ENCODE measurements around the gene NPHP4. TPM values are rescaled to one million over a fixed set of nuclear protein-coding genes. Genes with fewer than 3 reads are reported as not detected.
A peak's percentile ranks its signal among the peaks of the same experiment; 100 is the strongest.

Gene NPHP4
- polyA plus RNA-seq, 2 of the 4 experiments (the other 2 are of a cell fraction), result 2.9 to 5.1 TPM

- DNase-seq (ENCODE audit: low read depth in 1 of 2, low spot score in 1 of 2) (no peak), ATAC-seq (no peak), FAIRE-seq (no peak)
- Histone ChIP-seq H3K4me1 (no peaks in the 10 kb centered on the region), H3K4me2 (no peak overlapping the region), H3K27ac (no peak overlapping the region), H3K9me3 (no peaks in the 10 kb centered on the region), H3K4me3 (no peak overlapping the region)
- CTCF ChIA-PET, result no interaction called here
- no peak for TF ChIP-seq CBX8 (IDR thresholded peaks at IDR 0.05)
- no peak for TF ChIP-seq MYC (IDR thresholded peaks at IDR 0.05; ENCODE audit: borderline replicate concordance, low read length)
- no peak for TF ChIP-seq NPAS2 (CRISPR knock-in tag; IDR thresholded peaks at IDR 0.05; ENCODE audit: borderline replicate concordance)
- TF ChIP-seq ZNF302 (CRISPR knock-in tag; IDR thresholded peaks at IDR 0.05), result no peak
- no peak for TF ChIP-seq CHD4 (IDR thresholded peaks at IDR 0.05; ENCODE audit: borderline replicate concordance)
- TF ChIP-seq HOXB5 (CRISPR knock-in tag; IDR thresholded peaks at IDR 0.05), result no peak
- TF ChIP-seq, protein P1, sequence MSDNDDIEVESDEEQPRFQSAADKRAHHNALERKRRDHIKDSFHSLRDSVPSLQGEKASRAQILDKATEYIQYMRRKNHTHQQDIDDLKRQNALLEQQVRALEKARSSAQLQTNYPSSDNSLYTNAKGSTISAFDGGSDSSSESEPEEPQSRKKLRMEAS (IDR thresholded peaks at IDR 0.05), result no peak
- no peak for TF ChIP-seq RARB (CRISPR knock-in tag; IDR thresholded peaks at IDR 0.05)
- no peak for TF ChIP-seq KDM1A (IDR thresholded peaks at IDR 0.05; ENCODE audit: low read depth)
- TF ChIP-seq PHF8 (IDR thresholded peaks at IDR 0.05; ENCODE audit: borderline replicate concordance, low read depth), result no peak
- TF ChIP-seq ESRRA (IDR thresholded peaks at IDR 0.05; ENCODE audit: borderline replicate concordance, low read length), result no peak
- TF ChIP-seq, protein P2, sequence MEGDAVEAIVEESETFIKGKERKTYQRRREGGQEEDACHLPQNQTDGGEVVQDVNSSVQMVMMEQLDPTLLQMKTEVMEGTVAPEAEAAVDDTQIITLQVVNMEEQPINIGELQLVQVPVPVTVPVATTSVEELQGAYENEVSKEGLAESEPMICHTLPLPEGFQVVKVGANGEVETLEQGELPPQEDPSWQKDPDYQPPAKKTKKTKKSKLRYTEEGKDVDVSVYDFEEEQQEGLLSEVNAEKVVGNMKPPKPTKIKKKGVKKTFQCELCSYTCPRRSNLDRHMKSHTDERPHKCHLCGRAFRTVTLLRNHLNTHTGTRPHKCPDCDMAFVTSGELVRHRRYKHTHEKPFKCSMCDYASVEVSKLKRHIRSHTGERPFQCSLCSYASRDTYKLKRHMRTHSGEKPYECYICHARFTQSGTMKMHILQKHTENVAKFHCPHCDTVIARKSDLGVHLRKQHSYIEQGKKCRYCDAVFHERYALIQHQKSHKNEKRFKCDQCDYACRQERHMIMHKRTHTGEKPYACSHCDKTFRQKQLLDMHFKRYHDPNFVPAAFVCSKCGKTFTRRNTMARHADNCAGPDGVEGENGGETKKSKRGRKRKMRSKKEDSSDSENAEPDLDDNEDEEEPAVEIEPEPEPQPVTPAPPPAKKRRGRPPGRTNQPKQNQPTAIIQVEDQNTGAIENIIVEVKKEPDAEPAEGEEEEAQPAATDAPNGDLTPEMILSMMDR (IDR thresholded peaks at IDR 0.05), result no peak
- TF ChIP-seq, protein P3, sequence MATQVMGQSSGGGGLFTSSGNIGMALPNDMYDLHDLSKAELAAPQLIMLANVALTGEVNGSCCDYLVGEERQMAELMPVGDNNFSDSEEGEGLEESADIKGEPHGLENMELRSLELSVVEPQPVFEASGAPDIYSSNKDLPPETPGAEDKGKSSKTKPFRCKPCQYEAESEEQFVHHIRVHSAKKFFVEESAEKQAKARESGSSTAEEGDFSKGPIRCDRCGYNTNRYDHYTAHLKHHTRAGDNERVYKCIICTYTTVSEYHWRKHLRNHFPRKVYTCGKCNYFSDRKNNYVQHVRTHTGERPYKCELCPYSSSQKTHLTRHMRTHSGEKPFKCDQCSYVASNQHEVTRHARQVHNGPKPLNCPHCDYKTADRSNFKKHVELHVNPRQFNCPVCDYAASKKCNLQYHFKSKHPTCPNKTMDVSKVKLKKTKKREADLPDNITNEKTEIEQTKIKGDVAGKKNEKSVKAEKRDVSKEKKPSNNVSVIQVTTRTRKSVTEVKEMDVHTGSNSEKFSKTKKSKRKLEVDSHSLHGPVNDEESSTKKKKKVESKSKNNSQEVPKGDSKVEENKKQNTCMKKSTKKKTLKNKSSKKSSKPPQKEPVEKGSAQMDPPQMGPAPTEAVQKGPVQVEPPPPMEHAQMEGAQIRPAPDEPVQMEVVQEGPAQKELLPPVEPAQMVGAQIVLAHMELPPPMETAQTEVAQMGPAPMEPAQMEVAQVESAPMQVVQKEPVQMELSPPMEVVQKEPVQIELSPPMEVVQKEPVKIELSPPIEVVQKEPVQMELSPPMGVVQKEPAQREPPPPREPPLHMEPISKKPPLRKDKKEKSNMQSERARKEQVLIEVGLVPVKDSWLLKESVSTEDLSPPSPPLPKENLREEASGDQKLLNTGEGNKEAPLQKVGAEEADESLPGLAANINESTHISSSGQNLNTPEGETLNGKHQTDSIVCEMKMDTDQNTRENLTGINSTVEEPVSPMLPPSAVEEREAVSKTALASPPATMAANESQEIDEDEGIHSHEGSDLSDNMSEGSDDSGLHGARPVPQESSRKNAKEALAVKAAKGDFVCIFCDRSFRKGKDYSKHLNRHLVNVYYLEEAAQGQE (IDR thresholded peaks at IDR 0.05), result no peak
- no peak for TF ChIP-seq HOXB13 (CRISPR knock-in tag; IDR thresholded peaks at IDR 0.05; ENCODE audit: low read depth)
- POLR2A ChIA-PET, result no interaction called here
- WGBS (ENCODE audit: missing lambda C conversion rate), result 61% methylated on average over 3 of the region's 3 CpGs
Measured at GRCh38 chr1:5829414-5829813, 162.8 kb downstream of the NPHP4 start.

DNA sequence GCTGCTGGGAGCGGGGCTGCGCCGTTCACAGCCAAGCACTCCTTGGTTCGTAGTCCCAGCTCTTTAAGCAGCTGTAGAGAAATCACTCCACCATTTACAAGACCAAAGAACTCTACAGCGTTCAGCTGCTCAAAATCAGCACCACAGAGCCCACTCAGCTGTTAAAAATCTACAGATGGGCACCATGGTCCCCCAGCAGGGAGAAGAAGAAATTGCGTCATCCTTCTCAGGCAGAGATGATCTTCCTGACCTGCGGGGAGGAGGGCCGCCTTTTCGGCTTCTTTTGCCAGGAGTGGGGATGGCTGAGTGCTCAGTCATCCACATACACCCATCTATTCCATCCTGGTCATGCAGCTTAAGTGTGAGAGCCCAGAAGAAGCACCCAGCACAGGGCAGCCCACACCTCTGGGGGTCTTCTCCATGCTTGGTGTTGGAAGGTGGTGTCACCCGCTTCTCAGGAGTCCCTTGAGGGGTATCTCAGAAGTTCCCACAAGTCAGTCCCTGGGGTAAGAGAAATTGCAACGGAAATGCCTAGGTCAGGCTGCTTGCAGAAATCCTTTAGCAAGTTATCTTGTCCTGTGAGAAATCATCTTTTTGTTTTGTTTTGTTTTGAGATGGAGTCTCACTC lies 163.8 kb downstream of the NPHP4 start:
- FAIRE-seq, result no peak
- Histone ChIP-seq H3K4me3 (no peak overlapping the region), H3K4me1 (no peaks in the 10 kb centered on the region), H3K9me3 (no peaks in the 10 kb centered on the region), H3K27ac (no peak overlapping the region), H3K4me2 (no peak overlapping the region)
- ChIA-PET POLR2A (no interaction called here), CTCF (no interaction called here)
- 39% methylated on average over 11 of the region's 11 CpGs for WGBS (ENCODE audit: missing lambda C conversion rate)
- DNase-seq (ENCODE audit: low read depth in 1 of 2, low spot score in 1 of 2), result no peak
- ATAC-seq, result peak in 1 of 2 experiments; percentile 34; a peak in 1 of 6 replicates
- TF ChIP-seq CEBPB (IDR thresholded peaks at IDR 0.05) (0 out of 4 replicates have a peak, but pooled peaks of 1 of the 2 experiments have one; percentile 11), FOSB (CRISPR knock-in tag; IDR thresholded peaks at IDR 0.05) (no peak)

- CTCF ChIA-PET, result no interaction called here
- no peak for TF ChIP-seq MAZ (IDR thresholded peaks at IDR 0.05; ENCODE audit: borderline replicate concordance, low read depth, low read length)
- TF ChIP-seq BCL3 (IDR thresholded peaks at IDR 0.05), result no peak
- no peak for TF ChIP-seq NPAS2 (CRISPR knock-in tag; IDR thresholded peaks at IDR 0.05; ENCODE audit: borderline replicate concordance)
- TF ChIP-seq RFX5 (IDR thresholded peaks at IDR 0.05), result no peak
- TF ChIP-seq EHMT2 (IDR thresholded peaks at IDR 0.05; ENCODE audit: low read depth), result no peak
- TF ChIP-seq KDM5A (IDR thresholded peaks at IDR 0.05), result no peak
- no peak for TF ChIP-seq EP300 (IDR thresholded peaks at IDR 0.05)
- no peak for TF ChIP-seq RNF2 (IDR thresholded peaks at IDR 0.05; ENCODE audit: borderline replicate concordance, low read depth)
- TF ChIP-seq GATA3 (IDR thresholded peaks at IDR 0.05; ENCODE audit: borderline replicate concordance), result no peak
- TF ChIP-seq NFE2L2 (conservative IDR thresholded peaks at IDR 0.05; ENCODE audit: low read length), result no peak
- TF ChIP-seq PHF8 (IDR thresholded peaks at IDR 0.05; ENCODE audit: borderline replicate concordance, low read depth), result no peak
- WGBS (ENCODE audit: missing lambda C conversion rate), result 54% methylated on average over 9 of the region's 9 CpGs
- FAIRE-seq, result no peak
- H3K27ac ChIP-seq, result no peak overlapping the region
- no peaks in the 10 kb centered on the region for H3K4me1 ChIP-seq
- no peak overlapping the region for H3K4me2 ChIP-seq
- ATAC-seq, result no peak
- H3K9me3 ChIP-seq, result no peaks in the 10 kb centered on the region
- POLR2A ChIA-PET, result no interaction called here
- no peak overlapping the region for H3K4me3 ChIP-seq
- DNase-seq (ENCODE audit: low read depth in 1 of 2, low spot score in 1 of 2), result no peak
Measured at GRCh38 chr1:5827516-5827915, 164.7 kb downstream of the NPHP4 start.
